ENCODE measurements around the gene ATP6AP2. TPM values are rescaled to one million over a fixed set of nuclear protein-coding genes. Genes with fewer than 3 reads are reported as not detected.
"Not testable (repeated sequence)": the region's sequence is repeated elsewhere in the genome, so short reads cannot be mapped to it uniquely, and the experiment has no call there.

Gene ATP6AP2
- total RNA-seq, 4 donors from 2014 or later, result 62.9 to 102 (median 67.3) TPM

GRCh38 chrX:40576291-40576690 lies 4.5 kb upstream of the ATP6AP2 start:
- no peak for DNase-seq
- Histone ChIP-seq H3K27me3 (no peaks in the 10 kb centered on the region), H3K4me3 (no peak overlapping the region), H3K27ac (no peak overlapping the region), H3K9me3 (no peaks in the 10 kb centered on the region), H3K36me3 (no peaks in the 10 kb centered on the region), H3K4me1 (peaks cover 0 to 4% (median 0%) of the 10 kb centered on the region in 3 donors)
- 73 to 80% methylated on average over 3 of the region's 3 CpGs for WGBS, 2 donors
- no peak for TF ChIP-seq POLR2A (IDR thresholded peaks at IDR 0.05)
- TF ChIP-seq, protein P1, sequence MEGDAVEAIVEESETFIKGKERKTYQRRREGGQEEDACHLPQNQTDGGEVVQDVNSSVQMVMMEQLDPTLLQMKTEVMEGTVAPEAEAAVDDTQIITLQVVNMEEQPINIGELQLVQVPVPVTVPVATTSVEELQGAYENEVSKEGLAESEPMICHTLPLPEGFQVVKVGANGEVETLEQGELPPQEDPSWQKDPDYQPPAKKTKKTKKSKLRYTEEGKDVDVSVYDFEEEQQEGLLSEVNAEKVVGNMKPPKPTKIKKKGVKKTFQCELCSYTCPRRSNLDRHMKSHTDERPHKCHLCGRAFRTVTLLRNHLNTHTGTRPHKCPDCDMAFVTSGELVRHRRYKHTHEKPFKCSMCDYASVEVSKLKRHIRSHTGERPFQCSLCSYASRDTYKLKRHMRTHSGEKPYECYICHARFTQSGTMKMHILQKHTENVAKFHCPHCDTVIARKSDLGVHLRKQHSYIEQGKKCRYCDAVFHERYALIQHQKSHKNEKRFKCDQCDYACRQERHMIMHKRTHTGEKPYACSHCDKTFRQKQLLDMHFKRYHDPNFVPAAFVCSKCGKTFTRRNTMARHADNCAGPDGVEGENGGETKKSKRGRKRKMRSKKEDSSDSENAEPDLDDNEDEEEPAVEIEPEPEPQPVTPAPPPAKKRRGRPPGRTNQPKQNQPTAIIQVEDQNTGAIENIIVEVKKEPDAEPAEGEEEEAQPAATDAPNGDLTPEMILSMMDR (IDR thresholded peaks at IDR 0.05), result no peak
- intact Hi-C loops (cut with DNase I), result no loop called here

DNA sequence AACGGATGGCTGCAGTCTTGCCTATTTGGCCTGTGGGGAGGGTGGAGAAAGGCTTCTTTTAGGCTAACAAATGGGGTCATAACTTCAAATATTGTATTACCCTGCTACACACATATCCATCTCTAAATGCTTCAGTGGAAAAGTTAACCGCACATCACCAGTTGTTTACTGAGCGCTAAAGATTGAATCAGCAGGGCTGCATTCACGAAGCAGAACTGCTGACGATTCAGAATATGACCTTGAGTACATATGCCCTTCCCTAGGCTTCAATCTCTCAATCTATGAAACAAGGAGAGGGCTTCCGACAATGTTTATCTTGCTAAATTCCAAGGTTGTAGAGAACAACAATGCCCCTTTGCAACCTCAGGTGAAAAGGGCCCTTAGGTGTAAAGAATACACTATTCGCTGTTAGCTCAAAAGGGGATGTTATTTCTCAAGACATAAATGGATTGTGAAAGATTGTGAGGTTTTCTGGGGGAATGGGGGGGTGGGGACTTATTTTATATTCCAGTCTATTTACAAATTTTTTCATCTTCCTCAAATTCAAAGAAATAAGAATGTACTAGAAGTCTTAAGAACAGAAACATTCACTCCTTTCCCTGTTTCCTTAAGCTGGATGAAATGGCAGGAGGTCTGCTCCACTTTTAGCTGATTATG lies 2.6 kb upstream of the ATP6AP2 start:
- no peaks in the 10 kb centered on the region for H3K27me3 ChIP-seq
- 49 to 57% methylated on average over 6 to 7 of the region's 7 CpGs for WGBS, 2 donors
- intact Hi-C loops (cut with DNase I), result no loop called here

DNA sequence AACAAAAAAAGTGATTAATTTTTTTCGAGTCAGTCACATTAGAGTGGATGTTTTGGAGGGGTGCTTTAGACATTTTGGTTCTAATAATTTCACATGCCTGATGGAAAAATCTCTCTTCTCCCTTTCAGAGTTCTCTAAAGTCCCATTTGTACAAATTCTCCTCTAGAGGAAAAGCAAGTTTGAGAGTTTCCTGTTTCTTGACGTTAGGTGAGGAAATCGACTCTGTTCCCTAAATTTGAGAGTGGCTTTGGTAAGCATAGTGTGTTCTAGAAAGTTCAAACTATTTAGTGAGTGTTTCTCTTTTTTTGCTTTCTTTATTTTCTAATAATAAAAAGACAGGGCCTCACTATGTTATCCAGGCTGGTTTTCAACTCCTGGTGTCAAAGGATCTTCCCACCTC lies 1.6 kb upstream of the ATP6AP2 start:
- Histone ChIP-seq H3K36me3 (no peaks in the 10 kb centered on the region), H3K4me3 (no peak overlapping the region), H3K9me3 (no peaks in the 10 kb centered on the region), H3K27ac (peak overlapping the region in 2 of 4 donors; percentile 1 to 13), H3K27me3 (no peaks in the 10 kb centered on the region), H3K4me1 (peaks cover 0 to 23% (median 3%) of the 10 kb centered on the region in 3 donors)
- TF ChIP-seq, protein P1 (IDR thresholded peaks at IDR 0.05), result no peak
- TF ChIP-seq POLR2A (IDR thresholded peaks at IDR 0.05), result no peak
- WGBS, 2 donors, result 61 to 74% methylated on average over 3 of the region's 3 CpGs
- no peak for DNase-seq
- intact Hi-C loops (cut with DNase I), result no loop called here

More for the DNA sequence above, 2.6 kb upstream of the ATP6AP2 start:
- H3K27ac ChIP-seq, result no peak overlapping the region
- peaks cover 0 to 22% (median 3%) of the 10 kb centered on the region in 3 donors for H3K4me1 ChIP-seq
- no peak overlapping the region for H3K4me3 ChIP-seq
- no peaks in the 10 kb centered on the region for H3K36me3 ChIP-seq
- DNase-seq, result no peak
- TF ChIP-seq, protein P1 (IDR thresholded peaks at IDR 0.05), result no peak
- TF ChIP-seq POLR2A (IDR thresholded peaks at IDR 0.05), result no peak
- no peaks in the 10 kb centered on the region for H3K9me3 ChIP-seq

GRCh38 chrX:40579900-40580536 lies 752 bp upstream of the ATP6AP2 start:
- Histone ChIP-seq H3K36me3 (no peaks in the 10 kb centered on the region), H3K27me3 (no peaks in the 10 kb centered on the region), H3K4me3 (peak overlapping the region; percentile 53 to 91 (median 84)), H3K4me1 (peaks cover 0 to 23% (median 3%) of the 10 kb centered on the region in 3 donors), H3K9me3 (no peaks in the 10 kb centered on the region), H3K27ac (peak overlapping the region; percentile 81 to 97 (median 96))
- 12 to 28% methylated on average over 8 to 10 of the region's 12 CpGs for WGBS, 2 donors
- intact Hi-C loops (cut with DNase I), result no loop called here
- DNase-seq, result no peak
- no peak for TF ChIP-seq POLR2A (IDR thresholded peaks at IDR 0.05)
- TF ChIP-seq, protein P1 (IDR thresholded peaks at IDR 0.05), result no peak

DNA sequence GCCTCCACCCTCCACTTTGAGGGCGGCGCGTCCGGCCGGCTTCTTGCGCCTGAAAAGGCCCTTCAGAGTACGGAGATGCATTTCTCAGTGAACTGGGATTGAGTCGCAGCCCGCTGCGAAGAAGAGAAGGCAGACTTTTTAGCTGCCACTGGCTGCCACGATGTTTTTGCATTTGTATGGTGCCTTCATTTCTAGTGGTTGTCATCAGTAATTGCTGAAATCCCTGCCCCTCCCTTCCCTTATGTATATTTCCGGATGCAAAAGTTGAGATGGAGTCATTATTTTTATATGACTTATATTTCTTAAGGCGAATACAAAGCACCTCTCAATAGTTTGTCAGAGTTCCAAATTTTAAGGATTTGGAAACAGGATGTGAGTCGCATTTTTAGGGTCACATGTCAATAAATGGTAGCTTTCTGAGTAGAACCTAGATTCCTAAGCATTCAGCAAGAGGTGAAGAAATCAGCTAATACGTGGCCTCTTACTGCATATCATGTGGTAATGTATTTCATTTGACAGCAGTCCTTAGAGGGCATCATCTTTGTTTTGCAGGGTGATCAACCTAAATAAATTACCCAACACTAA lies 658 bp downstream of the ATP6AP2 start:
- no peaks in the 10 kb centered on the region for H3K9me3 ChIP-seq
- intact Hi-C loops (cut with DNase I), result no loop called here
- H3K4me1 ChIP-seq, result peaks cover 0 to 23% (median 3%) of the 10 kb centered on the region in 3 donors
- TF ChIP-seq POLR2A (IDR thresholded peaks at IDR 0.05), result no peak
- TF ChIP-seq, protein P1 (IDR thresholded peaks at IDR 0.05), result no peak
- peak overlapping the region; percentile 53 to 91 (median 84) for H3K4me3 ChIP-seq
- no peaks in the 10 kb centered on the region for H3K27me3 ChIP-seq
- no peaks in the 10 kb centered on the region for H3K36me3 ChIP-seq
- peak overlapping the region; percentile 80 to 97 (median 96) for H3K27ac ChIP-seq
- DNase-seq, result no peak
- WGBS, 2 donors, result 0 to 22% methylated on average over 2 to 6 of the region's 15 CpGs

GRCh38 chrX:40582178-40582577 lies 1.4 kb downstream of the ATP6AP2 start:
- H3K36me3 ChIP-seq; H3K27ac ChIP-seq; DNase-seq; H3K27me3 ChIP-seq; intact Hi-C loops (cut with DNase I); H3K9me3 ChIP-seq: not testable (repeated sequence)
- Histone ChIP-seq H3K4me1 (peaks cover 0 to 23% (median 3%) of the 10 kb centered on the region in 3 donors), H3K4me3 (peak overlapping the region in 1 of 4 donors; percentile 84)
- 81 to 83% methylated on average over 5 to 13 of the region's 13 CpGs for WGBS, 2 donors

All from esophagus squamous epithelium (tissue), 5 donors.